ENCODE measurements around the gene SCAMP3. TPM values are rescaled to one million over a fixed set of nuclear protein-coding genes. Genes with fewer than 3 reads are reported as not detected.
"Not testable (repeated sequence)": the region's sequence is repeated elsewhere in the genome, so short reads cannot be mapped to it uniquely, and the experiment has no call there.

SCAMP3 gene
- total and polyA plus RNA-seq, 7 experiments from 2014 or later, result 50.8 to 219 (median 110) TPM

DNA sequence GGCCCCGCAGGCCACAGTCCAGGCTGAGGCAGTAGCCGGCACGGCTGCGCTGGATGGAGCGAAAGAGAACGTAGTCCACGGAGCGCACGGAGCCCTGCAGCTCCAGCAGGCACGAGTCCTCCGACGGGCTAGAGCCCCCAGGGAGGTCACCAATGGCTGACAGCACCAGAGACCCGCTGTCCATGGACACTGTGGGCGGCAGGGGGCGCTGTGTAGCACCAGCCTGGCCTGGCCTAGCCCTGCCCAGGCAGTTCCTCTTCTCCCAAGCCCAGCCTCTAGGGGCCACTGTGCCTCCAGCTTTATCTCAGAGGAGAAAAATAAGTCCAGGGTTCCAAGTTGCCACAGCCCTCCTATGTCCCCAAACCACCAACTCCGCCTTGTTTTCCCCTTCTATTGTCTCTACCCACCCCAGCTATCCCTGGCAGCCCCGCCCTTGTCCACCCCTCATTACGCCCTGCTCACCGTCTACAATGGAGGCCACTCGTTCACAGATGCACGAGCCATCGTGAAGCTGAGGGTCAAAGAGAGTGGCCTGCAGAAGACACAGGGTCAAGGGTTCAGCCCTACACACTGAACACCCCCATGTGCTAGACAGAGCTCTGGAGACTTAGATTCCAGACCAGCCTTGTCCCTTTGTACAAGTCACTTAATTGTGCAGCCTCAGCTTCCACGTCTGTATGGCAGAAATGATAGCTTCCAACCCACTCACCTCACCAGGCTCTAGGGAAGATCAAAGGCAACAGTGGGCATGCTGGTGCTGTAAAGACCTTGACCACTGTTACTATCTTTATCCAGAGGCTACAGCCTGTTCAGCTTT lies 11.3 kb downstream of the SCAMP3 start:
- peak overlapping the region; percentile 49 for H3K27ac ChIP-seq (ENCODE audit: low read depth, low read length)
- CTCF ChIA-PET, result interaction anchor here (0.5 to 6.4 kb wide), 35 partner anchors 9 to 1135 kb away, joined by 3 to 105 read pairs (median 4); partner anchors contain the start of genes CLK2, FDPS, MTX1 and RUSC1
- H3K27ac Mint-ChIP-seq, result peak overlapping the region in 7 of 9 donors; percentile 29 to 86 (median 69)

DNA sequence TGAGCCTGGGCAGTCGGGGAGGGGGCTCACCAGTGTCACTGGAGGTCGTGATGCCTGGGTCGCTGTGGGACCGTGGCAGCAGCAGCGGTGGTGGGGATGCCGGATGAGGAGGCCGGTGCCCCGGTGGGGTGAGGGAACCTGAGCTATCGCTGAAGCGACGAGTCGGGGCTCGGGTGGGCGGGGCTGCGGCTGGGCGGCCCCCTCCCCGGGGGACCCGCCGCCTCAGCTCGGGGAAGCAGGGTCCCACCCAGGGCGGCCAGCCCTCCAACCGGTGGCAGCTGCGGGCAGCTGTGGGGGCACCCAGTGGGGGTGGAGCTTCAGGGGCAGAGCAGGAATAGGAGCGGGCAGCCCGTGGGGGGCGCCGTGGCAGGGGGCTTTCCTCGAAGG lies 11.9 kb downstream of the SCAMP3 start:
- DNase-seq, result peak in 1 of 9 donors; percentile 26
- H3K36me3 Mint-ChIP-seq, result no peaks in the 10 kb centered on the region
- no peaks in the 10 kb centered on the region for H3K9me3 Mint-ChIP-seq

More for the DNA sequence above, 11.3 kb downstream of the SCAMP3 start:
- POLR2A ChIA-PET, result interaction anchor here (0.6 to 4.0 kb wide), 10 partner anchors 10 to 131 kb away, joined by 3 to 34 read pairs (median 4); partner anchors contain the start of genes RUSC1 and SCAMP3
- peaks cover 4 to 10% of the 10 kb centered on the region in 2 donors for H3K4me1 ChIP-seq (ENCODE audit: control insufficient read depth in 2 of 2, insufficient read depth in 2 of 2, low read length in 2 of 2)
- H3K36me3 ChIP-seq (ENCODE audit: control insufficient read depth in 2 of 3, insufficient read depth in 3 of 3, low read length in 3 of 3), result no peaks in the 10 kb centered on the region
- Mint-ChIP-seq H3K9me3 (peaks cover 0 to 1% (median 0%) of the 10 kb centered on the region in 11 donors), H3K4me1 (peaks cover 21 to 36% (median 24%) of the 10 kb centered on the region in 7 donors), H3K4me3 (peak overlapping the region in 9 of 10 donors; percentile 45 to 83 (median 62)), H3K36me3 (no peaks in the 10 kb centered on the region), H3K27me3 (no peaks in the 10 kb centered on the region)
- H3K9me3 ChIP-seq (ENCODE audit: control insufficient read depth in 2 of 3, low read length in 3 of 3), result no peaks in the 10 kb centered on the region
- intact Hi-C loops (cut with micrococcal nuclease), result loop anchor here (1.0 to 10.0 kb wide), 9 partner anchors 22 to 478 kb away; partner anchors contain the start of genes FDPS (in 2 of the 2), ASH1L (in 1 of the 2), CLK2 (in 1 of the 2) and HCN3 (in 1 of the 2)
- H3K27me3 ChIP-seq (ENCODE audit: control insufficient read depth in 2 of 2, insufficient read depth in 2 of 2, low read length in 2 of 2), result no peaks in the 10 kb centered on the region
- DNase-seq, result peak; percentile 86 to 98 (median 93)
- peak; percentile 99 for ATAC-seq
- H3K4me3 ChIP-seq (ENCODE audit: low read length), result peak overlapping the region; percentile 54

DNA sequence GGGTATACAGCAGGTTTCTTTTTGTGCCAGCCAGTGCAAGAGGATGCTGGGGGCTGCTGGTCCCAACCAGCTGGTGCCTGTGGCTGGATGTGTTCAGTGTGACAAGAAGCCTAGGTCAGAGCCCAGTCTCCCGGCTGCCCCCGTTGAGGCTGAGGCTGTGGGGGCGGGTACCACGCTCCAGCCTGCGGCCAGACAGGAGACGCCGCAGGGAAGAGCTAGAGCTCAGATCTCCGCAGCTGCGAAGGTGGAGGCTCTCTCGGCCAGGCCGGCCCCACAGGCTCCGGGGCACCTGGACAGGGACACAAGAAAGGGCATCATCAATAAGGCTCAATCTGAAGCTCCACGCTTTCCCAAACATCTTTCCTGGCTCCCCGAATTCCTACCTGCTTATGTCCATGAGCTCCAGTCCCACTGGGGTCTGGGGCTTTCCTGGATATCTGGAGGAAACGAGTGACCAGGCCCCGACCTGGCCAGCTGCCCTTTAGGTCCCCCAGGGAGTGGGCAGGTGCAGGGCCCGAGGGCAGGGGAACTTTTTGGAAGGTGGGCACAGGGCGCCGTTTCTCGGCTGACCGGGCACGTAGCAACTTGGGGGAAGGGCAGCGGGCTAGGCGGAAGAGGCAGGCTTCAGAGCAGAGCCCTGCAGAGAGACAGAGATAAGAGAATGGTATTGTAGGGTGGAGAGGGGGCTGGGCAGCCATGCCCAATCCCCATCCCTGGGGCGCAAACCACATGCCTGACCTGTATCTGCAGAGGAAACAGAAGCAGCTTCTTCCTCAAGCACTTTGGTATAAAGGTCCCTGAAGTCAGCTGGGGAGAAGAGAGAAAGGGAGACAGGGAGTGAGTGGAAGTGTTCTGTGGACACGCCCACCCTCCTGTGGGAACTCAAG lies 14.2 kb downstream of the SCAMP3 start:
- H3K4me3 ChIP-seq (ENCODE audit: low read length), result no peak overlapping the region
- CTCF ChIA-PET, result interaction anchor here (0.6 to 6.4 kb wide), 5 partner anchors 57 to 906 kb away, joined by 3 to 105 read pairs (median 3); partner anchors contain the start of gene RUSC1
- ATAC-seq (no peak), DNase-seq (no peak)
- H3K4me3 Mint-ChIP-seq, result no peak overlapping the region
- H3K27ac Mint-ChIP-seq, result no peak overlapping the region
- no peaks in the 10 kb centered on the region for H3K27me3 ChIP-seq (ENCODE audit: control insufficient read depth in 2 of 2, insufficient read depth in 2 of 2, low read length in 2 of 2)
- H3K4me1 Mint-ChIP-seq, result peaks cover 20 to 35% (median 25%) of the 10 kb centered on the region in 7 donors
- peaks cover 0 to 5% (median 0%) of the 10 kb centered on the region in 5 donors for H3K36me3 Mint-ChIP-seq
- intact Hi-C loops (cut with micrococcal nuclease), result no loop called here
- H3K9me3 ChIP-seq (ENCODE audit: control insufficient read depth in 2 of 3, low read length in 3 of 3), result no peaks in the 10 kb centered on the region
- peaks cover 0 to 6% (median 3%) of the 10 kb centered on the region in 5 donors for H3K27me3 Mint-ChIP-seq
- POLR2A ChIA-PET, result interaction anchor here (0.9 to 1.8 kb wide), 3 partner anchors 13 to 76 kb away, joined by 5 to 6 read pairs (median 5); partner anchors contain the start of gene THBS3
- peaks cover 0 to 8% (median 0%) of the 10 kb centered on the region in 11 donors for H3K9me3 Mint-ChIP-seq
- peaks cover 10 to 11% of the 10 kb centered on the region in 2 donors for H3K4me1 ChIP-seq (ENCODE audit: control insufficient read depth in 2 of 2, insufficient read depth in 2 of 2, low read length in 2 of 2)
- no peaks in the 10 kb centered on the region for H3K36me3 ChIP-seq (ENCODE audit: control insufficient read depth in 2 of 3, insufficient read depth in 3 of 3, low read length in 3 of 3)
- no peak overlapping the region for H3K27ac ChIP-seq (ENCODE audit: low read depth, low read length)

More for the DNA sequence above, 11.9 kb downstream of the SCAMP3 start:
- H3K4me3 ChIP-seq (ENCODE audit: low read length), result peak overlapping the region; percentile 54
- peaks cover under 1 to 7% of the 10 kb centered on the region in 2 donors for H3K4me1 ChIP-seq (ENCODE audit: control insufficient read depth in 2 of 2, insufficient read depth in 2 of 2, low read length in 2 of 2)
- no peaks in the 10 kb centered on the region for H3K36me3 ChIP-seq (ENCODE audit: control insufficient read depth in 2 of 3, insufficient read depth in 3 of 3, low read length in 3 of 3)
- H3K27ac Mint-ChIP-seq, result peak overlapping the region in 5 of 9 donors; percentile 38 to 86 (median 75)
- H3K27me3 Mint-ChIP-seq, result no peaks in the 10 kb centered on the region
- H3K27me3 ChIP-seq (ENCODE audit: control insufficient read depth in 2 of 2, insufficient read depth in 2 of 2, low read length in 2 of 2), result no peaks in the 10 kb centered on the region
- H3K27ac ChIP-seq (ENCODE audit: low read depth, low read length), result peak overlapping the region; percentile 49
- ChIA-PET POLR2A (interaction anchor here (0.6 to 4.0 kb wide), 8 partner anchors 9 to 132 kb away, joined by 3 to 34 read pairs (median 4); partner anchors contain the start of gene SCAMP3), CTCF (interaction anchor here (0.6 to 6.4 kb wide), 24 partner anchors 8 to 1134 kb away, joined by 3 to 105 read pairs (median 4); partner anchors contain the start of genes CLK2, FDPS, MTX1 and RUSC1)
- peak; percentile 14 for ATAC-seq
- H3K9me3 ChIP-seq (ENCODE audit: control insufficient read depth in 2 of 3, low read length in 3 of 3), result no peaks in the 10 kb centered on the region
- peak overlapping the region; percentile 45 to 83 (median 68) for H3K4me3 Mint-ChIP-seq
- intact Hi-C loops (cut with micrococcal nuclease), result loop anchor here (1.0 to 10.0 kb wide), 9 partner anchors 23 to 479 kb away; partner anchors contain the start of genes FDPS (in 2 of the 2), ASH1L (in 1 of the 2), CLK2 (in 1 of the 2) and HCN3 (in 1 of the 2)
- H3K4me1 Mint-ChIP-seq, result peaks cover 20 to 33% (median 21%) of the 10 kb centered on the region in 7 donors

DNA sequence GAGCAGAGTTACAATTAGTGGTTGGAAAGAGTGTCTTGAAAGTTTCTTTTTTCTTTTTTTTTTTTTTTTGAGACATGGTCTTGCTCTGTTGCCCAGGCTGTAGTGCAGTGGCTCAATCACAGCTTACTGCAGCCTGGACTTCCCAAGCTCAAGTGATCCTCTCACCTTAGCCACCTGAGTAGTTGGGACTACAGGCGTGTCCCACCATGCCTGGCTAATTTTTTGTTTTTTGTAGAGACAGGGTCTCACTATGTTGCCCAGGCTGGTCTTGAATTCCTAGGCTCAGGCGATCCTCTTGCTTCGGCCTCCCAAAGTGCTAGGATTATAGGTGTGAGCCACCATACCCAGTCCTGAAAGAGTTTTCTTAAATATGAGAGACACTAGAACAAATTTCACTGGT lies 15.4 kb downstream of the SCAMP3 start:
- H3K27ac ChIP-seq (ENCODE audit: low read depth, low read length); intact Hi-C loops (cut with micrococcal nuclease); DNase-seq; H3K36me3 ChIP-seq (ENCODE audit: control insufficient read depth in 2 of 3, insufficient read depth in 3 of 3, low read length in 3 of 3); H3K27me3 Mint-ChIP-seq; H3K9me3 Mint-ChIP-seq; H3K36me3 Mint-ChIP-seq; ATAC-seq; H3K27me3 ChIP-seq (ENCODE audit: control insufficient read depth in 2 of 2, insufficient read depth in 2 of 2, low read length in 2 of 2); H3K4me3 ChIP-seq (ENCODE audit: low read length); H3K9me3 ChIP-seq (ENCODE audit: control insufficient read depth in 2 of 3, low read length in 3 of 3): not testable (repeated sequence)
- H3K4me3 Mint-ChIP-seq, result peak overlapping the region in 1 of 10 donors; percentile 36
- H3K27ac Mint-ChIP-seq, result peak overlapping the region in 7 of 9 donors; percentile 9 to 100 (median 43)
- ChIA-PET POLR2A (interaction anchor here (1.8 kb wide), 1 partner anchor 15 kb away, joined by 6 read pairs; no protein-coding TSS in a partner anchor), CTCF (interaction anchor here (6.4 kb wide), 1 partner anchor 74 kb away, joined by 105 read pairs; the partner anchor contains the start of gene RUSC1)
- H3K4me1 ChIP-seq (ENCODE audit: control insufficient read depth in 2 of 2, insufficient read depth in 2 of 2, low read length in 2 of 2), result peaks cover 12 to 13% of the 10 kb centered on the region in 2 donors
- peaks cover 22 to 42% (median 30%) of the 10 kb centered on the region in 7 donors for H3K4me1 Mint-ChIP-seq

DNA sequence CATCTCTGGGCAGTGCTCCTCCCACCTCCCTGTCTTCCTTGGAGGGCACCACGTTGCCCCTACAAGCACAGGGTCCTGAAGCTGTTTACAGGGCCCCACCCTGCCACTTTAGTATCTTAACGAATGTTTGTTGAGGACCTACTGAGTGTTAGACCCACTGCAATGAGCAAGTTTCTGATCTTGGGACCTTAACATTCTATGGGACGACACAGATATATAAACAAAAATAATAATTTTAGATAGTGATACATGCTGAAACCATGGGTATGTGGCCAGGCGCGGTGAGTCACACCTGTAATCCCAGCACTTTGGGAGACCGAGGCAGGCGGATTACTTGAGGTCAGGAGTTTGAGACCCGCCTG lies 17.0 kb downstream of the SCAMP3 start:
- H3K36me3 ChIP-seq (ENCODE audit: control insufficient read depth in 2 of 3, insufficient read depth in 3 of 3, low read length in 3 of 3), result no peaks in the 10 kb centered on the region
- Mint-ChIP-seq H3K36me3 (peaks cover 0 to 5% (median 0%) of the 10 kb centered on the region in 5 donors), H3K27ac (peak overlapping the region; percentile 94 to 100 (median 98)), H3K4me1 (peaks cover 33 to 52% (median 43%) of the 10 kb centered on the region in 7 donors), H3K9me3 (peaks cover 0 to 8% (median 0%) of the 10 kb centered on the region in 11 donors), H3K4me3 (peak overlapping the region; percentile 84 to 97 (median 91)), H3K27me3 (peaks cover 0 to 6% (median 3%) of the 10 kb centered on the region in 5 donors)
- intact Hi-C loops (cut with micrococcal nuclease), result loop anchor here (2.0 kb wide), 2 partner anchors 32 to 50 kb away; partner anchors contain the start of gene HCN3 (in 1 of the 2)
- ChIA-PET POLR2A (interaction anchor here (0.5 to 3.8 kb wide), 16 partner anchors 10 to 968 kb away, joined by 3 to 20 read pairs (median 3); partner anchors contain the start of genes ENTREP3, FDPS, PMF1 and SCAMP3), CTCF (interaction anchor here (0.7 to 1.0 kb wide), 2 partner anchors 8 to 1601 kb away, joined by 3 read pairs; no protein-coding TSS in a partner anchor)
- H3K27ac ChIP-seq (ENCODE audit: low read depth, low read length), result peak overlapping the region; percentile 73
- no peak for DNase-seq
- H3K9me3 ChIP-seq (ENCODE audit: control insufficient read depth in 2 of 3, low read length in 3 of 3), result no peaks in the 10 kb centered on the region
- H3K4me3 ChIP-seq (ENCODE audit: low read length), result peak overlapping the region; percentile 63
- no peaks in the 10 kb centered on the region for H3K27me3 ChIP-seq (ENCODE audit: control insufficient read depth in 2 of 2, insufficient read depth in 2 of 2, low read length in 2 of 2)
- H3K4me1 ChIP-seq (ENCODE audit: control insufficient read depth in 2 of 2, insufficient read depth in 2 of 2, low read length in 2 of 2), result peaks cover 19 to 20% of the 10 kb centered on the region in 2 donors
- no peak for ATAC-seq

Measured in naive thymus-derived CD4-positive, alpha-beta T cell (primary cell).